Astrocyte (in vitro differentiated cells and primary cell): ENCODE measurements around the gene INPP5K. TPM values are rescaled to one million over a fixed set of nuclear protein-coding genes. Genes with fewer than 3 reads are reported as not detected.

Experiments
- DNase-seq: peaks from one replicate; pipeline ENCODE4 v3.0.0-alpha.2; 2010; ENCODE audit warnings: low read depth
- FAIRE-seq: peaks from 2 replicates; lab custom pipeline; 2011; peaks lifted over from hg19 to GRCh38; lab: Jason Lieb, UNC
- H2AFZ ChIP-seq: 2 replicates; pipeline ENCODE4 v1.6.0; 2012; ENCODE audit warnings: low read depth, low read length, inconsistent platforms
- H3K27ac ChIP-seq: 2 replicates; pipeline ENCODE4 v1.5.1; 2011; ENCODE audit warnings: low read depth, low read length, inconsistent platforms
- H3K27me3 ChIP-seq: 2 replicates; pipeline ENCODE4 v1.6.0; 2011; ENCODE audit warnings: low read length, inconsistent platforms; ENCODE audit not compliant: insufficient read depth
- H3K36me3 ChIP-seq: 2 replicates; pipeline ENCODE4 v1.5.1; 2011; ENCODE audit warnings: low read length, inconsistent platforms; ENCODE audit not compliant: insufficient read depth
- H3K4me1 ChIP-seq: 2 replicates; pipeline ENCODE4 v1.5.1; 2011; ENCODE audit warnings: low read length, inconsistent platforms; ENCODE audit not compliant: insufficient read depth
- H3K4me2 ChIP-seq: 2 replicates; pipeline ENCODE4 v1.6.0; 2012; ENCODE audit warnings: low read length, inconsistent platforms
- H3K4me3 ChIP-seq: 2 replicates; pipeline ENCODE4 v1.5.1; 2011; ENCODE audit warnings: low read depth, mild to moderate bottlenecking, low read length, inconsistent platforms; ENCODE audit not compliant: insufficient read depth
- H3K79me2 ChIP-seq: 2 replicates; pipeline ENCODE4 v1.6.0; 2012; ENCODE audit warnings: mild to moderate bottlenecking, low read length, inconsistent platforms; ENCODE audit not compliant: insufficient read depth
- H3K9ac ChIP-seq: 2 replicates; pipeline ENCODE4 v1.6.0; 2012; ENCODE audit warnings: mild to moderate bottlenecking, low read length, inconsistent platforms
- H3K9me3 ChIP-seq: 2 replicates; pipeline ENCODE4 v1.5.1; 2012; ENCODE audit warnings: low read depth, mild to moderate bottlenecking, low read length, inconsistent platforms; ENCODE audit not compliant: insufficient read depth
- H4K20me1 ChIP-seq: 2 replicates; pipeline ENCODE4 v1.6.0; 2012; ENCODE audit warnings: low read length, inconsistent platforms; ENCODE audit not compliant: insufficient read depth
- H3K27ac Mint-ChIP-seq: one replicate; pipeline ENCODE4 v1.8.0; 2021; ENCODE audit warnings: mild to moderate bottlenecking, mixed read lengths; ENCODE audit not compliant: unreplicated experiment
- H3K27me3 Mint-ChIP-seq: one replicate; pipeline ENCODE4 v1.8.0; 2021; ENCODE audit warnings: low read depth, mixed read lengths; ENCODE audit not compliant: unreplicated experiment
- H3K36me3 Mint-ChIP-seq: one replicate; pipeline ENCODE4 v1.8.0; 2021; ENCODE audit warnings: low read depth, mixed read lengths; ENCODE audit not compliant: unreplicated experiment
- H3K4me1 Mint-ChIP-seq: one replicate; pipeline ENCODE4 v1.8.0; 2021; ENCODE audit warnings: low read depth, mixed read lengths; ENCODE audit not compliant: unreplicated experiment
- H3K4me3 Mint-ChIP-seq: one replicate; pipeline ENCODE4 v1.8.0; 2021; ENCODE audit warnings: mild to moderate bottlenecking, moderate library complexity, mixed read lengths; ENCODE audit not compliant: unreplicated experiment
- H3K9me3 Mint-ChIP-seq: one replicate; pipeline ENCODE4 v1.8.0; 2021; ENCODE audit warnings: mild to moderate bottlenecking, mixed read lengths; ENCODE audit not compliant: unreplicated experiment
- CTCF ChIP-seq: IDR thresholded peaks from 2 replicates; pipeline ENCODE4 v1.5.1; 2011; ENCODE audit warnings: low read depth, mild to moderate bottlenecking, inconsistent platforms, low read length, moderate library complexity; ENCODE audit not compliant: insufficient read depth
- EZH2 ChIP-seq: IDR thresholded peaks from 2 replicates; pipeline ENCODE4 v1.6.1; 2012; ENCODE audit warnings: mild to moderate bottlenecking, low read length, inconsistent platforms; ENCODE audit not compliant: insufficient read depth
- total RNA-seq: library from RNA; stranded (reverse); gene quantifications from 2 replicates; pipeline ENCODE4 v1.2.1, GENCODE V29; 2021

Gene INPP5K
- total RNA-seq, 1 donor from 2014 or later = 26.7 TPM

DNA sequence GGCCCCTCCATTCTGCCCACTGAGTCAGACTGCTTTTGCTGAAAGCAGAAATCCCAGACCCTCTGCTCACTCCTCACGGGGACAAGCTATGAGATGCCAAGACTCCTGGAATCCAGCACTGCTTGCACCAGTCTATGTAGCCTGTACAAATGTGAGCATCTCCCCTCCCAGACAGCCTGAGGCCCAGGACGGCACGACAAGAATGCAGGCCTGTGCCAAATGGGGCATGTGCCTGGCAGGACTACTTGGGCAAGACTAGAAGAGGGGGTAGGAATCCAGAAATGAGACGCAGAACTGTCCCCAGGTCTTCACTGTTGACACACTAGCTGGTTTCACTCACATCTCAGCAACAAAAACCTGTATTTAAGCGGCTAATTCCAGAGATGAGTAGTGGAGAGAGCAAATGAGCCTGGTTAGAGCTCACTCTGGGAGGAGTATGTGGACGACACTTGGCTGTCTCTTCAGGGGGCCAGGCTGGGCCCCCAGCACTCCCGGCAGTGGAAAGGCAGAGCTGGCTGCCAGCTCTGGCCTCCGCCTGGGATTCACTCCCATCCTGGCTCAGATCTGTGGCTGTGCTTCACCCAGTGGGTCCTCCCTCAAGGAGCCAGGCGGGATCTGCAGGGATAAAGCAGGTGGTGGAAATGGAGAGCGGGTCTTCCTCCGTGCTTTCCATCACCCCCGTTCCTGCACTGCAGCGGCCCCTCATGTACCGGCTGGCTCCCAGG is 21.0 kb downstream of the INPP5K start:
- no peak overlapping the region for H3K9ac ChIP-seq
- peaks cover under 1% of the 10 kb centered on the region for H4K20me1 ChIP-seq
- no peak overlapping the region for H3K4me3 ChIP-seq
- H3K79me2 ChIP-seq = peaks cover 7% of the 10 kb centered on the region
- H3K4me1 ChIP-seq = peaks cover 6% of the 10 kb centered on the region
- no peak overlapping the region for H3K27ac ChIP-seq
- H2AFZ ChIP-seq = no peak overlapping the region
- Mint-ChIP-seq H3K27ac (no peak overlapping the region), H3K36me3 (peaks cover 4% of the 10 kb centered on the region), H3K4me1 (peaks cover 9% of the 10 kb centered on the region), H3K9me3 (no peaks in the 10 kb centered on the region), H3K4me3 (no peak overlapping the region), H3K27me3 (no peaks in the 10 kb centered on the region)
- no peak overlapping the region for H3K4me2 ChIP-seq
- DNase-seq (peak; percentile 23), FAIRE-seq (no peak)
- TF ChIP-seq CTCF (no peak), EZH2 (no peak)
- H3K27me3 ChIP-seq = no peaks in the 10 kb centered on the region
- H3K36me3 ChIP-seq = no peaks in the 10 kb centered on the region
- H3K9me3 ChIP-seq = no peaks in the 10 kb centered on the region

GRCh38 chr17:1494736-1495253 is 21.6 kb downstream of the INPP5K start:
- no peak overlapping the region for H3K4me3 ChIP-seq
- Mint-ChIP-seq H3K4me1 (peaks cover 10% of the 10 kb centered on the region), H3K9me3 (no peaks in the 10 kb centered on the region), H3K27ac (no peak overlapping the region), H3K36me3 (peaks cover 4% of the 10 kb centered on the region), H3K27me3 (no peaks in the 10 kb centered on the region), H3K4me3 (no peak overlapping the region)
- H3K79me2 ChIP-seq = peaks cover 12% of the 10 kb centered on the region
- no peak overlapping the region for H3K27ac ChIP-seq
- FAIRE-seq = no peak
- no peak overlapping the region for H2AFZ ChIP-seq
- TF ChIP-seq CTCF = no peak
- no peak for TF ChIP-seq EZH2
- H3K36me3 ChIP-seq = no peaks in the 10 kb centered on the region
- peaks cover 3% of the 10 kb centered on the region for H4K20me1 ChIP-seq
- no peak for DNase-seq
- no peaks in the 10 kb centered on the region for H3K9me3 ChIP-seq
- H3K9ac ChIP-seq = no peak overlapping the region
- H3K4me2 ChIP-seq = no peak overlapping the region
- no peaks in the 10 kb centered on the region for H3K27me3 ChIP-seq
- peaks cover 6% of the 10 kb centered on the region for H3K4me1 ChIP-seq

DNA sequence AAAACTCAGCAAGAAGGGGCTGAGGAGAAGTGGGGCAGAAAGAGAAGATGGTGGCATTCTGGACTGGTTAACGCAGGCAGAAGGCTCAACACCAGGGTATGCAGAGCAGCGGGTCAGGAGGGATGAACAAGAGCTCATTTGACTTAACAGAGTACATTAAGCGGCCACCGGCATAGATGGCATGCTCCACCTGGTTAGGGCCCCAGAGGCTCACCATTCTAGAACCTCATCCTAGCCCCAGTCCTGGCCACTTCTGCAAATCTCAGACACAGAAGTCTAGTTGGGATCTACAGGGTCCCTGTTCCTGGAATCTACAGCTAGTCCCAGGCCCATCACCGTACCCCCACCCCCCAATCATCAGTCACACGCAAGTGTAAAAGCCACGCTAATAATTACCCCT is 22.2 kb downstream of the INPP5K start:
- TF ChIP-seq CTCF (no peak), EZH2 (no peak)
- no peaks in the 10 kb centered on the region for H3K9me3 Mint-ChIP-seq
- H3K4me1 Mint-ChIP-seq = peaks cover 8% of the 10 kb centered on the region
- FAIRE-seq = no peak
- peaks cover 4% of the 10 kb centered on the region for H3K36me3 Mint-ChIP-seq
- H3K27me3 Mint-ChIP-seq = no peaks in the 10 kb centered on the region
- Histone ChIP-seq H2AFZ (no peak overlapping the region), H3K27ac (no peak overlapping the region), H3K4me2 (no peak overlapping the region), H3K9ac (no peak overlapping the region), H3K27me3 (no peaks in the 10 kb centered on the region), H3K9me3 (no peaks in the 10 kb centered on the region), H3K4me1 (peaks cover 6% of the 10 kb centered on the region), H4K20me1 (peaks cover 3% of the 10 kb centered on the region), H3K4me3 (no peak overlapping the region), H3K79me2 (peaks cover 17% of the 10 kb centered on the region), H3K36me3 (no peaks in the 10 kb centered on the region)
- no peak overlapping the region for H3K4me3 Mint-ChIP-seq
- no peak for DNase-seq
- H3K27ac Mint-ChIP-seq = no peak overlapping the region
